Kidney tubule cell (primary cell): Measurements from ENCODE around the gene LPIN1.
"Not testable (repeated sequence)": the region's sequence is repeated elsewhere in the genome, so short reads cannot be mapped to it uniquely, and the experiment has no call there.

Experiments
- DNase-seq: peaks from one replicate; pipeline ENCODE4 v3.0.0-alpha.2; 2018; ENCODE audit warnings: low spot score

LPIN1 gene

DNA sequence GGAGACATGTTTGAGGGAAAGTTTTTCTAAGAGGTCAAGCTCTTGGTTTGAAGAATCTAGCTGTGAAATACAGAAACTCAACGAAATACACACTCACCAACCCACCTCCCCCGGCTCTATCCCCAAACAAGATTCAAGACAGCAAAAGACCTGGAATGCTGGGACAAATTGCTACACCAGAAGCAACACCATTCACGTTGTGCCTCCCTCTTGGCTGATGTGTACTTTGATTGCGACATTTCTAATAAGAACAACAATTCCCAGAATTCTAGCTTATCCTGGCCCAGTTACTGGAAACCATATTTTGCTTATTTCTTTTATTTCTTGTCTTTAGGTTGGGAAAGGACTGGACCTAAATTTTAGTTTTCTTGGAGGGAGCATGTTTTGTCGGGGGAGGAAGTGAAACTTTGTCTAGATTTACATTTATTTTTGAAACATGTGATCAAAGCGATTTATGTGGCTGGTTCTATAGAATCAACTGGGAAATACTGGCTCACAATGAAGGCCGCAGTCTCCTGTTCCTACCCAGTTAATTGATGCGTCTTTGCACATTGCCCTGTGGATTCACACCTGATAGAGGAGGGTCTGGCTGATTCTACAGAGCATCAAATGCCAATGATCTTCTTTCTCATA lies 29.6 kb upstream of the LPIN1 start:
- DNase-seq, result no peak

DNA sequence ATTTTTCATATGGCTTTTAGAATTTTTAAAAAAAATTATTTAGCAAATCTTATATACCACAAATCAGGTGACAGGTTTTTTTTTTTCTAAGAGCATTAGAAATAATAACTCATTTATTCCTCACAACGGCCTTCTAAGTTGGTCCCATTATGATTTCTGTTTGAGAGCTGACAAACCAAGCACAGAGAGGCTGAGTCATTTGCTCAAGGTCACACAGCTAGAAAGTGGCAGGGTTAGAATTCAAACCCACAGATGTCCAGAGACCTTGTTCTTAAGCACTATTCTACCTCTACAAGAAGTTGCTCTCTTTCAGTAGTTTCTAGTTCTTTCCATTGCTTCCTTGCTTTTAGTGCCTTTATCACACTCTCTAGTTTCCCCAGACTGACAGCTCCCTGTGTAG lies 28.8 kb upstream of the LPIN1 start:
- no peak for DNase-seq

DNA sequence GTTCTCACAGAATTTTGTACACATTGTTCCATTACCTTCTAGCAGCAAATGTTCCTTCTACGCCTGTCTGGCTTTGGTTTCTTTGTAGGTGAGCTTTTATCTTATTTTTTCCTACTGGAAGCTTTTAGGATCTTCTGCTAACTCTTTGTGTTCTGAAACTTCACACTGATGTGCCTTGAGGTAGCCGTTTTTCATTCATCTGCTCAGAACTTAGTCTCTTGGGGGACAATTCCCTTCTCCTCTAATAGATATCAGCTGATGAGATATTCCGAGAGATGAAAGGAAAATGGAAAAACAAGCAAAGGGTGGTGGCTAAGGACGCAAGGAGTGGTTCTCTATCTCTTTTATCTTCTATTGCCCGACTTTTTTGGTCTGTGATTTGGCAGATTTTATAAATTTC lies 27.8 kb upstream of the LPIN1 start:
- no peak for DNase-seq

DNA sequence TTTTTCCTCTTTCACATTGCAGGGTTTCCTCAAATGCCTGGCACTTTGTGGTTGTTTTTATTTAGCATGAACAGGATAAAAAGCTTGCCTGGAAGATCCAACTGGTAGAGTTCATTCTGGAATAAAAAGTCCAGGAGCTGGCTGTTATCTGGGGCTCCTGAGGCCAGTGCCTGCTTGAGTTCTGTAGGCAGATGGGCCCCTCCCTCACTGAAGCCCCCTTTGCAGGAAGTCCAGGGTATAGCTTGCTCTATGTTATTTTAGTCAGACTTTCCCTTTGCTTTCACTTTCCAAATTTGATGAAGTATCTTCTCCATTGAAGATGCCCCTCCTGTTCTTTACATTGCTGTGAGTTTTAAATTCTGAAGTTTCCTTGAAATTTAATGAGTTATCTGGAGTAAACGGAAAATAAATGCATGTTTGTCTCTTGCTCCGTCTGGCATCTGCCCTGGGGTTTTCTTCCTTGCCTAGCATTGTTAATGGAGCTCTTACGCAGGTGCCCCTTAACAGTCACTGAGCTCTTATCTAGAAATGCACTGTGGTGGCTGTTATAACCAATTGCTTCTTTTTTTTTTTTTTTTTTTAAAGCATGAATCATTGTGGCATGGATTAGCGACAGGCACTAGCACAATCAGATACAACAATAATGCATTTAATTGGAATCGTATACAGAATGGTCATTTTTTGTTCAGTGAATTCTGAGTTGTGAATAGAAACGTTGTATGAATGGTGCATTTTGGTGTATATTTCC lies 27.0 kb upstream of the LPIN1 start:
- DNase-seq, result no peak

DNA sequence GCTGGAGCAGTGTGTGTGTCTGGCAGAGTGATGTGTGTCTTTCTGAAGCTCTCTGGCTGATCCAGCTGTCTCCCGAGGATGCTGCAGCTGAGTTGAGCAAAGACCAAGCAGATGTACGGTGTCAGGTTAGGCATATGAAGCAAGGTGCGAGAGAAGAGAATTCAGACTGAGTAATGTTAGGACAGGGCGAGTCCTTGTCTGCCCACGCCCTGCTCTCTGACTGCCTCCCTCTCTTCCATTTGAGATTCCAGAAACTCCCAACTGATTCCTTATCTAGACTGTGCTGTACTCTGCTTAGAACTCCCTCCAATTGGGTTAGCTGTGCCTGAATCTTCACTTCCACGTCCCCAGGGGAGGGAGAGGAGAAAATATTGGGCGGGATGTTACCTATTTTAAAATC lies 25.7 kb upstream of the LPIN1 start:
- no peak for DNase-seq

DNA sequence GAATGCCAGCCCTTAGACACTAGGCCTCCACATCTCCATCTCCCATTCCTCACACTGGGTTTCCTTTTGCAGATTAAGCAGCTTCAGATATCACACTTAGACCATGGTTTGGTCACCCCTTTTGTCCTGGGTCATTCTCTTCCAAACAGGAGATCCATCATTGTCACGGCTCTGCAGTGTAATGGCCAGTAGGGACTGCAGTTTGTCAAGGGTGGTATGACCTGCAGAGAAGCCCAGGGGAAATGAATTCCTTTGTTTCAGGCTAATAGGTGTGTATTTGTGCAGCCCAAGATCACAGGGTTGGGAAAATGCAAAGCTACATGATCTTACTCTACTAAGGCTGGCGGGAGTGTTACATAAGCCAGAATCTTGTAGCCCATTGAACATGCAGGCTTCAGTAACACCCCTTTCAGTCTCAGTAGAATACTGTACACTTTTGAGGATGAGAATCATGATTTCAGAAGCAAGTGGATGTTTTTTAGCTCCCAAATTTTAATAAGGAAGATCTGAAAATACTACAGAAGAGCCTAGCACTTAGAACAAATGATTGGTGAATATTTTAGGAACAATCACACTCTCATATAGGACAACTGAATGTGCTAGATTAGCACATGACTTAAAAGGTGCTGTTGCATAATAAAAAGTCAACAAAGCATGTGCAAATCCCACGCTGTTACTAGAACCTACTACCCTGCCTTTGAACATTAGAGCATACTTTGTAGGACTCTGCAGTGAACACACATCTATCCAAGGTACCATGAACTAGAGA lies 24.0 kb upstream of the LPIN1 start:
- DNase-seq, result no peak

DNA sequence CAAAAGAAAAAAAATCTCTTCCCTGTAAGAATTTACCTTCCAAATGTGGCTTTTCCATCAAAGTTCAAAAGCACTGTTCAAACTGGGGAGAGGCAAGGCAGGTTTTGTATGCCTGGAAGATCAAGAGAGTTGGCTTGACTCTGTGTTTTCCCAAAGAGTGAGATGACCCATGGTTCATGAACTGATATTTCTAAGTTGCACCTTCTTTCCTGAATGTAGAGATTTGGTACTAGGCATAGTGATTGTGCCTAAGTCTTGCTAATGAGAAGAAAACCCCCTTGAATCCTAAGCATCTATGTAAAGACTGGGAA lies 23.4 kb upstream of the LPIN1 start:
- DNase-seq, result no peak

DNA sequence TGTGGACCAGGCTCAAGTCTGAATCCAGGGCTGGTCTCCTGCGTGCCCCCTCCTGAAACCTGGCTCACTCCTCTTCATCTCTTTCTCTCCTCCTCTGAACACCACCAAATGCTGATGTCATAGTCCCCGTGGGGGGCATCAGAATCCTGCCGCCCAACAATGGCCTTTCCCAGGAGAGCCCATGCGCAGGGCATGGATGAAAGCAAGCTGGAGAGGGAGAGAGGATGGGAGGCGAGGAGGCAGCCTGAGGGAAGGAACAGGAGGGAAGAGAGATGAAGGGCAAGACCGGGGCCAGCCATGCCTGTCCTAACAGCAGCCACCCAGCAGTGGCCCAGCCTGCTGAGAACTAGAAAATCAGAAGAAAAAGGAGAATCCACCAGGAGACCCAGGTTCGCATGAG lies 22.3 kb upstream of the LPIN1 start:
- no peak for DNase-seq

DNA sequence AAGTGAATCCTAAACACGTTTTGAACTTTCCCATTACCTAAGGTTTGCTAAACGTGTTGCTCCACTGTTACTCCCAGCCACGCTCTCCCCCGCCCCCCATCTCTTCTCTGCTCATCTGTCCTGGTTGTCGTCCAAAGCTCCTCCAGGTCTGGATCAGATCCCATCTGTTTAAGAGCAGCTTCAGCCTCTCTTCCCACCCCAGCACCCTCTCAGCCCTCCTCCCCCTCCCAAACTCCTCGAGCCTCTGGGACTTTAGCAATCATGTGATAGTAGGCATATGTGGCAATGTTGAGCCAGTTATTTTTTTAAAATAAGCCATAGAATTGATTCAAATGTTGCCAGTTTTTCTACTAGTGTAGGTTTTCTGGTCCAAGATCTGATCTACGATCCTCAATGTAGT lies 20.0 kb upstream of the LPIN1 start:
- no peak for DNase-seq

DNA sequence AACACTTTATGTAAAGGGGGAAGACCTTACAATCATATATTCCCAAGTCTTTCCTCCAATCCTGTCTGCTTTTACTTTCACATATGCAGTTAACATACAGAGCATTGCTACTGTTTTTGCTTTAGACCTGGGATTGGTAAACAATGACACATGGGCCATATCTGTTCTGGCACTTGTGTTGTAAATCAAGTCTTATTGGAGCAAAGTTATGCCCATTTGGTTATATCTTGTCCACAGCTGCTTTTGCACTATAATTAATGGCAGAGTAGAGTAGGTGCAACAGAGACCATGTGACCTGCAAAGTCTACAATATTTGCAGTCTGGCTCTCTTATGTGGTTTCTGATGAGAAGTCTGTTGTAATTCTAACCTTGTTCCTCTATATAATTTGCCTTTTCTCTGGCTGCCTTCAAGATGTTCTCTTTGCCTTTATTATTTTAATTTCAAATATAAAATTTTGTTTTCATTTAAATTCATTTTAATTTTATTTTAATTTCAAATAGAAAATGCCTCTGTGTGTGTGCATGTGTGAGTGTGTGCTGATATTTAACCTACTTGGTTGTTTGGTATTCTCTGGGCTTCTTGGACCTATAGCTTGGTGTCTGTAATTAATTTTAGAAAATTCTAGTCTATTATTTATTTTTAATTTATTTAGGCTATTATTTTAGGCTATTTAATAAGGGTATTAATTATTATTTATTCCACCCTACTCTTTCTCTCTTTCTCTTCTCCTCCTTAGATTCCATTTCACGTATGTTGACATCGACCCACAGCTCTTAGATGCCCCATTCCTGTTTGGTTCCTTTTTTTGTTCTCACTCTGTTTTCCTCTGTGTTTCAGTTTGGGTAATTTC lies 16.8 kb upstream of the LPIN1 start:
- DNase-seq, result no peak

DNA sequence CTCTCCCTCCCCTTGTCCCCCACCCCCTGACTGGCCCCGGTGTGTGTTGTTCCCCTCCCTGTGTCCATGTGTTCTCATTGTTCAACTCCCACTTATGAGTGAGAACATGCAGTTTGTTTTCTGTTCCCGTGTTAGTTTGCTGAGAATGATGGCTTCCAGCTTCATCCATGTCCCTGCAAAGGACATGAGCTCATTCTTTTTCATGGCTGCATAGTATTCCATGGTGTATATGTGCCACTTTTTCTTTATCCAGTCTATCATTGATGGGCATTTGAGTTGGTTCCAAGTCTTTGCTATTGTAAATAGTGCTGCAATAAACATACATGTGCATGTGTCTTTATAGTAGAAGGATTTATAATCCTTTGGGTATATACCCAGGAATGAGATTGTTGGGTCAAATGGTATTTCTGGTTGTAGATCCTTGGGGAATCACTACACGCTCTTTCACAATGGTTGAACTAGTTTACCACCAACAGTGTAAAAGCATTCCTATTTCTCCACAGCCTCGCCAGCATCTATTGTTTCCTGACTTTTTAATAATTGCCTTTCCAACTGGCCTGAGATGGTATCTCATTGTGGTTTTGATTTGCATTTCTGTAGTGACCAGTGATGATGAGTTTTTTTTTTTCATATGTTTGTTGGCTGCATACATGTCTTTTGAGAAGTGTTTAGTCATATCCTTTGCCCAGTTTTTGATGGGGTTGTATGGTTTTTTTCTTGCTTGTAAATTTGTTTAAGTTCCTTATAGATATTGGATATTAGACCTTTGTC lies 15.0 kb upstream of the LPIN1 start:
- DNase-seq, result not testable (repeated sequence)

DNA sequence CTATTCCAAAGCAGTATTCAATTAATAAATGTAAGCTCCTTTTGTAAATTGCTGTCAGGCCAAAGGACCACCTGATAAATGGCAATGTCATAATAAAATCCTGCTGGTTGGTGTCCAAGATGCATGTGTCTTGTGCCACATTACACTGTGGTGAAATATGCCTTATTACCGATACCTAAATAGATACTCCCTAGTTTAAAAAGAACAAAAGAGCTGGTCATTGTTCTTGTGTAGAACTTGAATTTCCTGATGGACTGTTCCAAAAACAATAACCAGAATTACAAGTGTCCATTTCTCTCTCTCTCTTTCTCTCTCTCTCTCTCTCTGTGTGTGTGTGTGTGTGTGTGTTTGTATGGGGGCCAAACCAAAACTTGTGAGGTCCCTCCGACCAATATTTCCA lies 13.8 kb upstream of the LPIN1 start:
- no peak for DNase-seq

DNA sequence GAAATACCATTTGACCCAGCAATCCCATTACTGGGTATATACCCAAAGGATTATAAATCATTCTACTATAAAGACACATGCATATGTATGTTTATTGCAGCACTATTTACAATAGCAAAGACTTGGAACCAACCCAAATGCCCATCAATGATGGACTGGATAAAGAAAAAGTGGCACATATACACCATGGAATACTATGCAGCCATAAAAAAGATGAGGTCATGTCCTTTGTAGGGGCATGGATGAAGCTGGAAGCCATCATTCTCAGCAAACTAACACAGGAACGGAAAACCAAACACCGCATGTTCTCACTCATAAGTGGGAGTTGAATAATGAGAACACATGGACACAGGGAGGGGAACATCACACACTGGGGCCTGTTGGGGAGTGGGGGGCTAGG lies 8.6 kb upstream of the LPIN1 start:
- DNase-seq, result not testable (repeated sequence)

DNA sequence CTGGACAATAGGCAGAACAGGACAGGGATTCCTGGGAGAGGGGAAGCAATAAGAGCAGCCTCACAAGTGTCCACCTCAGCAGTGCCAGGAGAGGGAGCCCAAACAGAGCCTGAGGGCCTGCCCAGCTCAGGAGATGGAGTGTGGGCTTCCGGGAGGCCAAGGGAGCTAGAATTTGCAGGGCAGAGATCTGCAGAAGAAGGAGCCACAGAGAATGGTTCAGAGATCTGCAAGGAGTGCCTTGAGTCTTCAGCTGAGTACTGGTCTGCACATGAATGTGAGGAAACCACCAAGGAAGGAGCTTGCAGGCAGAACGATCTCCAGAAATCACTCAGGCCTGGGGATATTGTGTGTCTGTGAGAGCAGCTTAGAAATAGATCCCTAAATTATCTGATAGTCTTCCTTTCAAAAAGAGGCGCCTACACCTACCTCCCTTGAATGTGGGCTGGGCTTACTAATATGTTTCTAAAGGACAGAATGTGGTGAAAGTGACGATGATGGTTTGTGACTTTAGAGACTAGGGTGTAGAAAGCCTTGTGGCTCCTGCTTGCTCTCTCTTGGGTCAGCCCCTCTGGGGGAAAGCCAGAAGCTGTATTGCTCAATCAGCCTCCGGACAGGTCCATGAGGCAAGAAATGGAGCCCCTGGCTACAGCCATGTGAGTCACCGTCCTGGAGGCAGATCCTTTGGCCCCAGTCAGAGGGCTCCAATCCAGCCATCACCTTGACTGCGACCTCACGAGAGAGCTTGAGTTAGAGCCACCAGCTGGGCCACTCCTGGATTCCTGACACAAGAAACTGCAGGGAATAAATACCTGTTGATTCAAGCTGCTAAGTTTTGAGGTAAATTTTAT lies 7.6 kb upstream of the LPIN1 start:
- peak; percentile 81 for DNase-seq

DNA sequence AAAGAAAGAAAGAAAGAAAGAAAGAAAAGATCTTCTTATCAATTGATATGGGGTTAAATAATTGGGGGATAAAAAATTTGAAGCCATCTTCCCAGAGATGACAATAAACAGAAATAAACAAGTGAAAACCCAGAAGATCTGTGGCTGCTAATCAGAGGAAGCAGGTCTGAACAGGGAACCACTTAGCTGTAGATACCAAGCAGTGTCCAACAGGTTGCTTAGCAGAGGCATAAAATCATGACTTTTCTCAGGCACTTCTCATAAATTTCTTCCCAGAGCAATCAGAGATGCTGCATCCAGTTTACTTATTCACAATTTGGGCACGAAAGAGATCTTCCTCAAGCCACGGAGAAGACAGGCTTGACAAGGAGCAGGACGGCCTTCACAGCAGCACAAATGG lies 5.7 kb upstream of the LPIN1 start:
- DNase-seq, result no peak

DNA sequence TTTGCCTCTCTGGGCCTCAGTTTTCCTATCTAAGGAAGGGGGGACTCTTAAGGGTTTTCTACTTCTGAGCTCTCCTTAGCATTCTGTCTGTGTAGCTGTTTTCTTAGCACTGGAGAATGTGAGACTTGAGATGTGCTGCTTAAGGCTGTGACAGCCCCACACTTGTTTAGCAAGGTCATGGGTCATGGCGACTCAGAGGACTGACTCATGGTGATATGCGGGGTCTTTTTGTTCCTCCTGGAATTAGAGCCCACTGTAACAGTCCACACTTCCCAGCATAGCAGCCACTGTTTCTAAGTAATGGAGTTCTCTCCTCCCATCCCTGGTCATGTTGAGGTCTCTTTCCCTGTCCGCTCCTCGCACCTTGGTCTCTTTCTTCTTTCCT lies 4.1 kb upstream of the LPIN1 start:
- peak; percentile 61 for DNase-seq

DNA sequence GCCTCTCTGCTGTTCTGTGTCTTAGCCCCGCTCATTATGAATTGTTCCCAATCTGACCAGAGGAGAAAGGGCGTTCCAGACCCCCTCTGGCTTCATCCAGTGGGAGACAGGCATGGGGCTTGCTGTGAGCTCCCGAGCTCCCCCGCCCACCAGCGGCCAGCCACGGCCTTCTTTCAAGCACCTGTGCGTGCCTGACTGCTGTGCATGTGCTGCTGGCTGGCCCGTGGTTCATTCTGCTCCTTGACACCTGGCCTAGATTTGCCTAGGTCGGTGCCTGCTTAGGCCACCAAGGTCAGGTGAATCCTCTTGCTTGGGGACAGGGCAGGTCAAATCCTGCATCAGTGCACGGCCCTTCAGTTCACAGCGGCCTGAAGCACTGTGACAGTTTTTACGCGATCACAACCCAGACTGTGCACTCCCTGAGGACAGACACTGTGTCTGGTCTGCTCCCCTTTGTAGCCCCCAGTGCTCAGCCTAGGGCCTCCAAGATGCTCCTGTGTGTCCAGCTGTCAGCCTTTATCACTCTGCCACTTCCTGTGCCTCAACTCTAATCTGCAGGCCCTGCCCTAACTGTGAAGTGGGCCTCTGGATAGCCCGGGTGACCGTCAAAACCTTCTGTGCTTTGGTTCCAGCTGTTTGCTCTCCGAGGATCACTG lies 3.6 kb upstream of the LPIN1 start:
- DNase-seq, result no peak

DNA sequence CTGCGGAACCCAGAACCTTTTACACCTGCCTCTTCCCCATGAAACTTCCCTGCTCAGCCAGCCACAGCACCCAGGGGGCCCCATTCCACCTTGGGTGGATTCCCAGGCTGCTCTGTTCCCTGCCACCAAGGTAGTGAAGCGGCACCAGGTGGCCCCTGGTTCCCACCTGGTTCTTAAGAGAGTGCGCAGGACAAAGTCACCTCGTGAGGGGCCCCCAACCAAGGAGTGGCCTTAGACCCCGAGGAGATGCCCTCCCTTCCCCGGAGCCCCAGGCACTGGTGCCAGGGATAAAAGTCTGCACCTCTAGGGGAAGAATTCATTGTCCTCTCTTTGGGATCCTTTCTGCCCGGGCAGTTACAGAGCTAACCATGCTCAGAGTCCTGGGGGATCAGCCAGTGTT lies 3.1 kb upstream of the LPIN1 start:
- DNase-seq, result peak; percentile 30

DNA sequence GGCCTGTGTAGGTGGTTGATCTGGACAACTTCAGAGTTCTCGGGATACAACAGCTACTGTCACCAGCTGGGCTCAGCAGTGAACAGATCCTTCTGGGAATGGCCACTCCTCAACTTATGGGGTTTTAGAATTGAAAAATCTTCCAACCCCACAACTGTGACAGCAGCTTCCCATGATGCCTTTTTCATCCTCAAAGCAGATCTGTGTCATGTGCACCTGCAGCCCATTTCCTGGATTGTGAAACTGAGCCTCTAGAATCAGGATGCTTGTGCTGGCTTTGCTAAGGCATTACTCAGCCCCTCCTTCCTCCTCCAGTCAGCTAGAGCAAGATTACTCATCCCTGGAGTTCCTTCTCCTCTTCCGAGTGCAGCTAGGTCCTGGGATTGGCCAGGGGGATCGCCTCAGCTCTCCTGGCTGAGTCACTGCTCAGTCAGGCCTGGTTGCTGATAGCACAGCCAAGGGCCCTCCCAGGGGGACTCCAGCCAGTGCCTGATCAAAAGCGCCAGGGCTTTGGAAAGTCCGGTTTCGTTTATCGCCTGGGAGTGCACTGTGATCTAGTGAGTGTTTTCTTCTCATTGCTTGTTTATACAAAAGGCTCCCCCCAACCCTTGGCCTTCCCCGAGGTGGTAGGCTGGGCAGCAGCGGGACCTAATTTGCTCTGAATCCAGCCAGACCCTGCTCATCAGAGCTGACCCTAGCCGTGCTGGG lies 2.4 kb upstream of the LPIN1 start:
- peak; percentile 100 for DNase-seq
